GM23338 (cell line): ENCODE results near the gene P3H4.

Experiments
- CREB1 ChIP-seq: fragments of 250-450 bp; sonication (Bioruptor Pico); IDR thresholded peaks from 2 replicates; pipeline ENCODE4 v1.5.0; 2020; ENCODE audit warnings: low read depth, mild to moderate bottlenecking, moderate library complexity
- CTCF ChIP-seq, 2 experiments: fragments of 200-600 bp in 1 of 2; sonication (generic) in 1 of 2; conservative IDR thresholded peaks; 2 replicates each; pipeline versions ENCODE4 v1.5.1 to v1.6.1; 2016 to 2017; ENCODE audit warnings: antibody characterized with exemption in 2 of 2, low read depth in 2 of 2, mild to moderate bottlenecking in 2 of 2, moderate library complexity in 1 of 2
- EZH2 ChIP-seq: fragments of 200-600 bp; sonication (generic); IDR thresholded peaks from one replicate; pipeline ENCODE4 v1.8.0; 2017; ENCODE audit warnings: antibody characterized with exemption, mild to moderate bottlenecking, low read depth; ENCODE audit not compliant: unreplicated experiment
- EZH2phosphoT487 ChIP-seq: fragments of 200-600 bp; sonication (generic); IDR thresholded peaks from one replicate; pipeline ENCODE4 v1.8.1; 2018; ENCODE audit warnings: antibody characterized with exemption; ENCODE audit not compliant: unreplicated experiment
- POLR2AphosphoS5 ChIP-seq: IDR thresholded peaks from 2 replicates; pipeline ENCODE4 v1.6.1; 2016; ENCODE audit warnings: antibody characterized with exemption, low read depth
- REST ChIP-seq: IDR thresholded peaks from one replicate; pipeline ENCODE4 v1.6.1; 2018; ENCODE audit warnings: antibody characterized with exemption; ENCODE audit not compliant: unreplicated experiment
- STAT1 ChIP-seq: IDR thresholded peaks from one replicate; pipeline ENCODE4 v1.6.1; 2016; ENCODE audit warnings: antibody characterized with exemption; ENCODE audit not compliant: unreplicated experiment
- ZNF114 ChIP-seq: fragments of 250-450 bp; sonication (Bioruptor Pico); IDR thresholded peaks from 2 replicates; pipeline ENCODE4 v1.5.0; 2020; ENCODE audit warnings: mild to moderate bottlenecking, moderate library complexity
- ZNF331 ChIP-seq: fragments of 250-450 bp; sonication (Bioruptor Pico); IDR thresholded peaks from 2 replicates; pipeline ENCODE4 v1.5.0; 2020; ENCODE audit warnings: low read depth, mild to moderate bottlenecking, moderate library complexity

DNA sequence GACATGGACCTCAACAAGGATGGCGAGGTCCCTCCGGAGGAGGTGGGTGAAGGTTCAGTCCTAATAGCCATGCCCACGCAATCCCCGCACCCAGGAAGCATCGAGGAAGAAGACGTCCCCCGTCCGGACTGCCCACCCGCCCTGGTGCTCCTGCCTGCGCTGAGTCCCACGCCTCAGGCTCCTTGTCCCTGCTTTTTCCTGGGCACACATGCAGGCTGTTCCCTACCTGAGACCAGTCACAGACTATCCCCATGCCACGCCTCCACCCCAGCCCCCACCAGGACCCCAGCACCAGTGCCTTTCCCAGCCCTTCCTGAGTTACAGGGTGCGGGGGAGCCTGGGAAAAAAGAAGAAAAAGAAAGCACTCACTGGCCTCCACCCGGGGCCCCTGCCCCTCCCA is 10.0 kb upstream of the P3H4 start:
- no peak for TF ChIP-seq CTCF (conservative IDR thresholded peaks at IDR 0.05; ENCODE audit: low read depth in 2 of 2)
- no peak for TF ChIP-seq CREB1 (CRISPR knock-in tag)
- TF ChIP-seq STAT1: no peak
- TF ChIP-seq POLR2AphosphoS5: no peak
- no peak for TF ChIP-seq REST
- no peak for TF ChIP-seq EZH2
- no peak for TF ChIP-seq ZNF114 (CRISPR knock-in tag)
- TF ChIP-seq EZH2phosphoT487: no peak
- no peak for TF ChIP-seq ZNF331 (CRISPR knock-in tag)
